H1 (cell line): ENCODE measurements around the gene ADSS1. TPM values are rescaled to one million over a fixed set of nuclear protein-coding genes. Genes with fewer than 3 reads are reported as not detected.

Experiments used
- CTCF ChIA-PET: fragments of 300-600 bp; sonication (Branson Sonifier 250); formaldehyde crosslinking; loops from one replicate; lab custom pipeline; 2021; ENCODE audit not compliant: partially characterized antibody; lab: Charles Lee
- POLR2A ChIA-PET: fragments of 300-600 bp; sonication (Branson Sonifier 250); formaldehyde crosslinking; loops from one replicate; lab custom pipeline; 2021; ENCODE audit warnings: inconsistent platforms; ENCODE audit not compliant: partially characterized antibody; lab: Charles Lee
- DNase-seq, 2 experiments: peaks; one replicate each; pipeline versions ENCODE4 v3.0.0 to v3.0.0-alpha.2; 2010 to 2022; ENCODE audit warnings: low spot score in 2 of 2, low read depth in 1 of 2, mixed read lengths in 1 of 2
- FAIRE-seq: peaks from 2 replicates; lab custom pipeline; 2011; peaks lifted over from hg19 to GRCh38; lab: Jason Lieb, UNC
- H2AFZ ChIP-seq: 2 replicates; pipeline ENCODE4 v1.8.1; 2012; ENCODE audit warnings: low read length, inconsistent platforms
- H2AK5ac ChIP-seq: 2 replicates; pipeline ENCODE4 v1.6.1; 2013; ENCODE audit warnings: low read depth, low read length
- H2BK120ac ChIP-seq: replicated peaks from 2 replicates; pipeline ENCODE3; 2013; ENCODE audit warnings: low read depth, low read length, inconsistent platforms
- H2BK12ac ChIP-seq: 2 replicates; pipeline ENCODE4 v1.6.1; 2013; ENCODE audit warnings: low read depth, low read length
- H2BK15ac ChIP-seq: 2 replicates; pipeline ENCODE4 v1.6.1; 2013; ENCODE audit warnings: low read length
- H2BK20ac ChIP-seq: 2 replicates; pipeline ENCODE4 v1.6.1; 2013; ENCODE audit warnings: low read length
- H2BK5ac ChIP-seq: 2 replicates; pipeline ENCODE4 v1.6.1; 2013; ENCODE audit warnings: low read depth, low read length
- H3K14ac ChIP-seq: 2 replicates; pipeline ENCODE4 v1.6.1; 2013; ENCODE audit warnings: inconsistent platforms; ENCODE audit not compliant: insufficient read length
- H3K18ac ChIP-seq: 2 replicates; pipeline ENCODE4 v1.6.1; 2013; ENCODE audit warnings: low read length; ENCODE audit errors: extremely low read depth
- H3K23ac ChIP-seq: 2 replicates; pipeline ENCODE4 v1.6.1; 2013; ENCODE audit warnings: inconsistent platforms; ENCODE audit not compliant: insufficient read length
- H3K23me2 ChIP-seq: 2 replicates; pipeline ENCODE4 v1.6.1; 2013; ENCODE audit warnings: low read depth, low read length
- H3K27ac ChIP-seq: 2 replicates; pipeline ENCODE4 v1.6.1; 2011; ENCODE audit warnings: low read depth, low read length, inconsistent platforms
- H3K27me3 ChIP-seq, 4 experiments: replicated peaks in 1 of 4; 1 replicate in 1 of 4; 2 replicates in 3 of 4; pipeline versions ENCODE4 v1.6.1 to v1.8.1; 2011 to 2013; ENCODE audit warnings: low read length in 3 of 4, mild to moderate bottlenecking in 3 of 4, inconsistent platforms in 2 of 4, mixed read lengths in 2 of 4, moderate library complexity in 1 of 4; ENCODE audit not compliant: control insufficient read depth in 3 of 4, insufficient read depth in 3 of 4; ENCODE audit errors: extremely low read depth in 1 of 4
- H3K36me3 ChIP-seq, 4 experiments: 2 replicates each; pipeline versions ENCODE4 v1.6.1 to v1.8.1; 2011 to 2013; ENCODE audit warnings: mild to moderate bottlenecking in 4 of 4, low read length in 3 of 4, moderate library complexity in 2 of 4, control low read depth in 1 of 4, inconsistent platforms in 1 of 4; ENCODE audit not compliant: insufficient read depth in 4 of 4, control insufficient read depth in 2 of 4
- H3K4ac ChIP-seq: replicated peaks from 2 replicates; pipeline ENCODE3; 2013; ENCODE audit warnings: low read length, low read depth, mixed read lengths, inconsistent platforms; ENCODE audit not compliant: insufficient read length
- H3K4me1 ChIP-seq, 4 experiments: replicated peaks in 1 of 4; 1 replicate in 1 of 4; 2 replicates in 3 of 4; pipeline versions ENCODE4 v1.6.1 to v1.8.1; 2011 to 2013; ENCODE audit warnings: low read length in 3 of 4, inconsistent platforms in 2 of 4, mixed read lengths in 1 of 4; ENCODE audit not compliant: insufficient read depth in 4 of 4, control insufficient read depth in 3 of 4
- H3K4me2 ChIP-seq, 2 experiments: 2 replicates each; pipeline versions ENCODE4 v1.6.1 to v1.8.1; 2011 to 2013; ENCODE audit warnings: low read depth in 2 of 2, low read length in 2 of 2, control low read depth in 1 of 2, inconsistent platforms in 1 of 2, mild to moderate bottlenecking in 1 of 2; ENCODE audit not compliant: insufficient read depth in 1 of 2
- H3K4me3 ChIP-seq, 4 experiments: fragments of 200-600, 300-600 bp in 1 of 4; sonication (generic), shearing (Covaris generic), sonication (Bioruptor Twin) in 1 of 4; 2 replicates each; pipeline versions ENCODE4 v1.5.1 to v1.8.1; 2011 to 2016; ENCODE audit warnings: low read length in 4 of 4, low read depth in 3 of 4, control low read depth in 2 of 4, inconsistent platforms in 2 of 4, mild to moderate bottlenecking in 2 of 4, mixed read lengths in 1 of 4, moderate library complexity in 1 of 4; ENCODE audit not compliant: insufficient read depth in 2 of 4; ENCODE audit errors: extremely low read depth in 1 of 4
- H3K56ac ChIP-seq: replicated peaks from 2 replicates; pipeline ENCODE3; 2013; ENCODE audit warnings: low read depth, mild to moderate bottlenecking, mixed read lengths, low read length, inconsistent platforms; ENCODE audit not compliant: insufficient read length
- H3K79me1 ChIP-seq: 2 replicates; pipeline ENCODE4 v1.6.1; 2013; ENCODE audit warnings: low read depth, low read length, control low read depth
- H3K79me2 ChIP-seq, 2 experiments: 2 replicates each; pipeline versions ENCODE4 v1.6.1 to v1.8.1; 2012 to 2013; ENCODE audit warnings: low read length in 2 of 2, mild to moderate bottlenecking in 2 of 2, inconsistent platforms in 1 of 2; ENCODE audit not compliant: insufficient read depth in 2 of 2, control insufficient read depth in 1 of 2
- H3K9ac ChIP-seq, 4 experiments: replicated peaks in 1 of 4; 1 replicate in 1 of 4; 2 replicates in 3 of 4; pipeline versions ENCODE4 v1.6.1 to v1.8.1; 2011 to 2013; ENCODE audit warnings: low read depth in 3 of 4, low read length in 3 of 4, control low read depth in 2 of 4, mild to moderate bottlenecking in 2 of 4, moderate library complexity in 2 of 4, inconsistent platforms in 1 of 4; ENCODE audit errors: extremely low read depth in 1 of 4
- H3K9me3 ChIP-seq, 2 experiments: 2 replicates each; pipeline versions ENCODE4 v1.6.1 to v1.8.1; 2012 to 2013; ENCODE audit warnings: mild to moderate bottlenecking in 2 of 2, moderate library complexity in 2 of 2, control low read depth in 1 of 2, inconsistent platforms in 1 of 2, low read depth in 1 of 2, low read length in 1 of 2, mixed read lengths in 1 of 2; ENCODE audit not compliant: insufficient read depth in 2 of 2
- H4K20me1 ChIP-seq, 2 experiments: replicated peaks in 1 of 2; 2 replicates each; pipeline versions ENCODE3 to v1.8.1; 2011 to 2013; ENCODE audit warnings: inconsistent platforms in 2 of 2, low read length in 2 of 2, mild to moderate bottlenecking in 1 of 2; ENCODE audit not compliant: insufficient read depth in 2 of 2, control insufficient read depth in 1 of 2
- H4K5ac ChIP-seq: 2 replicates; pipeline ENCODE4 v1.6.1; 2013; ENCODE audit warnings: low read length, low read depth, mixed read lengths, inconsistent platforms; ENCODE audit not compliant: insufficient read length
- H4K8ac ChIP-seq: 2 replicates; pipeline ENCODE4 v1.8.0; 2013; ENCODE audit warnings: mild to moderate bottlenecking, moderate library complexity, low read length, inconsistent platforms; ENCODE audit not compliant: insufficient read depth; ENCODE audit errors: extremely low read depth
- H4K91ac ChIP-seq: replicated peaks from 2 replicates; pipeline ENCODE3; 2013; ENCODE audit warnings: low read length, mixed read lengths, inconsistent platforms; ENCODE audit not compliant: insufficient read length
- ASH2L ChIP-seq: fragments of 200-600, 300-600 bp; sonication (generic); IDR thresholded peaks from one replicate; pipeline ENCODE4 v1.7.1; 2017; ENCODE audit warnings: low read length
- ATF2 ChIP-seq: IDR thresholded peaks from 2 replicates; pipeline ENCODE4 v1.6.1; 2012; ENCODE audit warnings: low read length, inconsistent platforms
- BCL11A ChIP-seq, 2 experiments: IDR thresholded peaks; one replicate each; pipeline ENCODE4 v1.6.1; 2011; ENCODE audit warnings: low read depth in 2 of 2, low read length in 2 of 2, mild to moderate bottlenecking in 2 of 2
- EGR1 ChIP-seq: IDR thresholded peaks from 2 replicates; pipeline ENCODE4 v1.6.1; 2011; ENCODE audit warnings: low read depth, low read length, borderline replicate concordance
- MAX ChIP-seq: IDR thresholded peaks from 2 replicates; pipeline ENCODE4 v1.6.1; 2012; ENCODE audit warnings: inconsistent platforms
- RAD21 ChIP-seq, 2 experiments: IDR thresholded peaks in 1 of 2; conservative IDR thresholded peaks in 1 of 2; 2 replicates each; pipeline ENCODE4 v1.6.1; 2011; ENCODE audit warnings: low read depth in 2 of 2, low read length in 2 of 2, improper control_type of control experiment in 1 of 2, inconsistent platforms in 1 of 2, mild to moderate bottlenecking in 1 of 2, moderate library complexity in 1 of 2
- SIN3A ChIP-seq, 2 experiments: IDR thresholded peaks in 1 of 2; conservative IDR thresholded peaks in 1 of 2; 2 replicates each; pipeline ENCODE4 v1.6.1; 2011 to 2012; ENCODE audit warnings: low read length in 2 of 2, improper control_type of control experiment in 1 of 2, low read depth in 1 of 2, mild to moderate bottlenecking in 1 of 2
- WGBS, 2 experiments: shearing (Covaris generic) in 1 of 2; methylation state at CpG; one replicate each; pipeline versions ENCODE4 v1.1.6 to v1.1.7; 2013 to 2015; ENCODE audit warnings: low lambda C conversion rate in 2 of 2, mixed read lengths in 2 of 2, inconsistent platforms in 1 of 2, low coverage in 1 of 2, missing lambda C conversion rate in 1 of 2; ENCODE audit not compliant: insufficient replicate concordance in 2 of 2, insufficient coverage in 1 of 2, insufficient read length in 1 of 2; ENCODE audit errors: extremely low coverage in 1 of 2, missing lambda C conversion rate in 1 of 2; 5-methylcytosine and 5-hydroxymethylcytosine counted together
- polyA plus RNA-seq, 7 experiments: library from polyadenylated mRNA; depleted of rRNA in 3 of 7; stranded (reverse) in 5 of 7; unstranded in 2 of 7; fragments of >200 nt in 5 of 7; fragments of 200-250 nt in 2 of 7; gene quantifications; 1 replicate in 5 of 7; 2 replicates in 1 of 7; 4 replicates in 1 of 7; pipeline versions ENCODE4 v1.2.1 to v1.2.3, GENCODE V29; 2011 to 2013; ENCODE audit warnings: missing spikeins in 2 of 7, mixed read lengths in 2 of 7
- total RNA-seq: library from RNA; stranded (reverse); fragmentation: NEBNext Ultra II Directional; extraction: Animal tissue kit (Norgen Biotek cat#: 25700); gene quantifications from 2 replicates; pipeline ENCODE4 v1.2.1, GENCODE V29; 2021

The ADSS1 gene
- total and polyA plus RNA-seq, 2 of the 8 experiments (the other 6 are each of a cell fraction or from before 2014, with no cell fraction given), result 7.1 to 7.9 TPM

- no peak overlapping the region for H3K56ac ChIP-seq
- peaks cover 9% of the 10 kb centered on the region; the same call in 1 of the 2 replicates for H3K23me2 ChIP-seq
- H3K27me3 ChIP-seq, result peaks cover 0 to 3% (median 0%) of the 10 kb centered on the region in 4 experiments; a peak in 1 of 7 replicates
- no peak overlapping the region for H2AK5ac ChIP-seq
- no peaks in the 10 kb centered on the region for H3K79me2 ChIP-seq
- H4K91ac ChIP-seq, result peak overlapping the region; percentile 85
- H3K4ac ChIP-seq, result no peak overlapping the region
- H2BK20ac ChIP-seq, result no peak overlapping the region
- no peak overlapping the region for H2BK120ac ChIP-seq
- 46% methylated on average over 23 of the region's 24 CpGs; no CpG with 5 or more reads in 1 of the 2 experiments for WGBS, 2 experiments
- H3K36me3 ChIP-seq, result no peaks in the 10 kb centered on the region
- FAIRE-seq (no peak), DNase-seq (peak in 1 of 2 experiments; percentile 70)
- H3K79me1 ChIP-seq, result no peaks in the 10 kb centered on the region
- H2BK15ac ChIP-seq, result peak overlapping the region; percentile 61; the same call in 1 of the 2 replicates
- H3K18ac ChIP-seq, result peak overlapping the region; percentile 48; the same call in 1 of the 2 replicates
- ChIA-PET CTCF (interaction anchor here (0.6 to 2.6 kb wide), 29 partner anchors 9 to 145 kb away, joined by 3 to 18 read pairs (median 4); no protein-coding TSS in a partner anchor), POLR2A (interaction anchor here (0.9 to 1.7 kb wide), 6 partner anchors 12 to 47 kb away, joined by 3 to 6 read pairs (median 3); no protein-coding TSS in a partner anchor)
- H4K5ac ChIP-seq, result no peak overlapping the region
- peak overlapping the region in 3 of 4 experiments; percentile 55 to 88 (median 60); a peak in 4 of 8 replicates for H3K4me3 ChIP-seq
- H3K14ac ChIP-seq, result no peak overlapping the region
- H3K4me1 ChIP-seq, result peaks cover 0 to 18% (median 10%) of the 10 kb centered on the region in 4 experiments; a peak in 6 of 7 replicates
- peak overlapping the region; percentile 27; the same call in 1 of the 2 replicates for H2BK12ac ChIP-seq
- peak overlapping the region; percentile 62 to 74 for H3K4me2 ChIP-seq
- no peak overlapping the region for H3K23ac ChIP-seq
- no peak overlapping the region for H2AFZ ChIP-seq
- H3K27ac ChIP-seq, result no peak overlapping the region
- H4K20me1 ChIP-seq, result peaks cover 0 to 2% of the 10 kb centered on the region in 2 experiments
- H3K9me3 ChIP-seq, result no peaks in the 10 kb centered on the region
- H2BK5ac ChIP-seq, result no peak overlapping the region
- no peak overlapping the region for H3K9ac ChIP-seq
- no peak overlapping the region for H4K8ac ChIP-seq
- 0 out of 2 replicates have a peak, but pooled peaks have one; percentile 17 for TF ChIP-seq EGR1
- TF ChIP-seq ATF2, result no peak
- no peak for TF ChIP-seq BCL11A (IDR thresholded peaks at IDR 0.05; ENCODE audit: low read depth in 2 of 2, low read length in 2 of 2)
- no peak for TF ChIP-seq ASH2L
- TF ChIP-seq SIN3A (conservative IDR thresholded peaks at IDR 0.05 in 1 of 2, IDR thresholded peaks at IDR 0.05 in 1 of 2; ENCODE audit: low read depth in 1 of 2, low read length in 2 of 2), result peak in 1 of 2 experiments; percentile 59; a peak in 2 of 4 replicates
- TF ChIP-seq RAD21 (IDR thresholded peaks at IDR 0.05 in 1 of 2, conservative IDR thresholded peaks at IDR 0.05 in 1 of 2; ENCODE audit: low read depth in 2 of 2, low read length in 2 of 2), result peak; percentile 10 to 18; a peak in 1 of 4 replicates
- TF ChIP-seq MAX, result peak; percentile 49; the same call in 1 of the 2 replicates
These were observed 1.1 kb downstream of the ADSS1 start for GRCh38 chr14:104724981-104725771.
